ENCODE data around the gene SLC27A2.
"Not testable (repeated sequence)": the region's sequence is repeated elsewhere in the genome, so short reads cannot be mapped to it uniquely, and the experiment has no call there.

The SLC27A2 gene

DNA sequence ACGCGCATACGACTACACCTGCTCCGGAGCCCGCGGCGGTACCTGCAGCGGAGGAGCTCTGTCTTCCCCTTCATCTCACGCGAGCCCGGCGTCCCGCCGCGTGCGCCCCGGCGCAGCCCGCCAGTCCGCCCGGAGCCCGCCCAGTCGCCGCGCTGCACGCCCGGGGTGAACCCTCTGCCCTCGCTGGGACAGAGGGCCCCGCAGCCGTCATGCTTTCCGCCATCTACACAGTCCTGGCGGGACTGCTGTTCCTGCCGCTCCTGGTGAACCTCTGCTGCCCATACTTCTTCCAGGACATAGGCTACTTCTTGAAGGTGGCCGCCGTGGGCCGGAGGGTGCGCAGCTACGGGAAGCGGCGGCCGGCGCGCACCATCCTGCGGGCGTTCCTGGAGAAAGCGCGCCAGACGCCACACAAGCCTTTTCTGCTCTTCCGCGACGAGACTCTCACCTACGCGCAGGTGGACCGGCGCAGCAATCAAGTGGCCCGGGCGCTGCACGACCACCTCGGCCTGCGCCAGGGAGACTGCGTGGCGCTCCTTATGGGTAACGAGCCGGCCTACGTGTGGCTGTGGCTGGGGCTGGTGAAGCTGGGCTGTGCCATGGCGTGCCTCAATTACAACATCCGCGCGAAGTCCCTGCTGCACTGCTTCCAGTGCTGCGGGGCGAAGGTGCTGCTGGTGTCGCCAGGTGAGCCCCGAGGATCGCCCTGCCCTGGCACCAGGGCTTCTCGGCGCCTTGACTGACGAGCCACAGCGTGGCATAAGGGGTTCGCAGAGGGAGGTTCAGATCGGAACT, 420 bp downstream of the SLC27A2 start:
- Histone ChIP-seq H3K27me3 (ENCODE audit: insufficient read depth, low read length) (peaks cover 46% of the 10 kb centered on the region), H3K36me3 (ENCODE audit: insufficient read depth, low read length) (no peaks in the 10 kb centered on the region), H3K4me1 (ENCODE audit: insufficient read depth, low read length) (0 out of 2 replicates have a peak, but pooled peaks cover 4% of the 10 kb centered on the region), H3K9ac (ENCODE audit: low read depth, low read length) (peak overlapping the region; percentile 69), H3K4me3 (ENCODE audit: low read length) (peak overlapping the region; percentile 67), H3K27ac (ENCODE audit: low read depth, low read length) (no peak overlapping the region), H3K9me3 (ENCODE audit: insufficient read depth, low read depth, low read length) (no peaks in the 10 kb centered on the region)
- 2% methylated on average over 80 of the region's 80 CpGs for WGBS

DNA sequence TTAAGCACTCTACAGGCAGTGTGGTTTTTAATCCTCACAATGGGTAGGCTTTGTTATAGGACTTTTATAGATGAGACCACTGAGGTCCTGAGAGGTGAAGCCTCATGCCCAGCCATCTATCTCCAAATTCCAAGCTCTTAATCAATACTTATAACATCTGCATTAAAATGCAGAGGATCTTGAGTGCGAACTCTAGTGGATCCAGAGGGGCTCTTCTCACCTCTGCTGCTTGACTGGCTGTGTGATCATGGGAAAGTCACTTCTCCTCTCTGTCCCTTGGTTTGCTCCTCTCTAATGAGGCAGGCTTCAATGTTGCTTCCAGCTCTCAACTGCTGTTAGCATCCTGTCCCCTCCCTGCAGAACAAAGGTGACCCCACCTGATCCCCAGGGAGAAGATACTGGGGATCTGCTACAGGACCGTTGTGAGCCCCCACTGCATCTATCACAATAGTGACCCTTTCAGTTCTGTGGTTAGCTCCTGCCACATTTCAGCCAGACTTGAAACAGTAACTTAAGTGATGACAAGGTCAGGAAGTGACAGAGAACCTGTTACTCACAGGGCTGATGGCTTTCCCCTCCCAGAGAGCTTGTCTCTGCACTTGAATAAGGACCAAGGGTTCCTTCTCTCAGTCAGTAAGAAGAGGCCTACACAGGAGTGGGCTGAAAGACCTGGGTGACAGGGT, 1.3 kb downstream of the SLC27A2 start:
- H3K9ac ChIP-seq (ENCODE audit: low read depth, low read length) = no peak overlapping the region; the same call in 1 of the 2 replicates
- peak overlapping the region; percentile 67 for H3K4me3 ChIP-seq (ENCODE audit: low read length)

DNA sequence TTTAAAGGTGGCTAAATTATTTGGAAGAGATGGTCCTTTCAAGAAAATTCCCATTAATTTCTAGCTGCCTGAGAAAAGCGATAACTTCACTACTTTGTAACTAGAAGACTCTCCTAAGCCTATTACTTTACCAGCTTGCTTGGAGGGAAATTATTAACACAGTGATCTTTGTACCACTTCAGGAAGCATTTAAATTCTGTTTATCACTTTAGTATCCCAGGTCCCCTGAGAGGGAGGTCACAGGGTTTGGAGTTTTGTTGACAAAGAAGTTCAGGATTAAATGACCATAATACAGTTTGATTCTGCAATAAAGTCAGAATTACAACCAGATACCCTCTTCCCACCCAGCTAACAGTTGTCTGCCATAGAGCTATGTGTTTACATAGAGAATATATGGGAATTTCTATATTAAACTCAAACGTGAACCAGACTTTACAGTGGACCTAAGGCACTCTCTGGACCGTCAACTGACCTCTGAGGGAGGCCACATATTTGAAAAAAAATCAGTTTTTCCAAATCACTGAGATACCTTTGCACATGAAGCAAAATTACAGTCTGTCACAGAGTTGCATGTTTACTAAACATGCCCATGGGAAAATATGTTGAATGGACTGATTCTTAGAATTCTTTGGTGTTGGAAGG, 3.0 kb downstream of the SLC27A2 start:
- Histone ChIP-seq H3K9me3 (ENCODE audit: insufficient read depth, low read depth, low read length) (no peaks in the 10 kb centered on the region), H3K9ac (ENCODE audit: low read depth, low read length) (no peak overlapping the region), H3K36me3 (ENCODE audit: insufficient read depth, low read length) (no peaks in the 10 kb centered on the region), H3K4me1 (ENCODE audit: insufficient read depth, low read length) (peaks cover 8% of the 10 kb centered on the region), H3K4me3 (ENCODE audit: low read length) (no peak overlapping the region), H3K27ac (ENCODE audit: low read depth, low read length) (no peak overlapping the region), H3K27me3 (ENCODE audit: insufficient read depth, low read length) (peaks cover 44% of the 10 kb centered on the region)
- WGBS = 57% methylated on average over 3 of the region's 3 CpGs

More for the DNA sequence above, 1.3 kb downstream of the SLC27A2 start:
- WGBS = 80% methylated on average over 2 of the region's 2 CpGs
- peaks cover 46% of the 10 kb centered on the region for H3K27me3 ChIP-seq (ENCODE audit: insufficient read depth, low read length)
- H3K9me3 ChIP-seq (ENCODE audit: insufficient read depth, low read depth, low read length) = no peaks in the 10 kb centered on the region
- no peaks in the 10 kb centered on the region for H3K36me3 ChIP-seq (ENCODE audit: insufficient read depth, low read length)
- peaks cover 8% of the 10 kb centered on the region for H3K4me1 ChIP-seq (ENCODE audit: insufficient read depth, low read length)
- H3K27ac ChIP-seq (ENCODE audit: low read depth, low read length) = no peak overlapping the region

DNA sequence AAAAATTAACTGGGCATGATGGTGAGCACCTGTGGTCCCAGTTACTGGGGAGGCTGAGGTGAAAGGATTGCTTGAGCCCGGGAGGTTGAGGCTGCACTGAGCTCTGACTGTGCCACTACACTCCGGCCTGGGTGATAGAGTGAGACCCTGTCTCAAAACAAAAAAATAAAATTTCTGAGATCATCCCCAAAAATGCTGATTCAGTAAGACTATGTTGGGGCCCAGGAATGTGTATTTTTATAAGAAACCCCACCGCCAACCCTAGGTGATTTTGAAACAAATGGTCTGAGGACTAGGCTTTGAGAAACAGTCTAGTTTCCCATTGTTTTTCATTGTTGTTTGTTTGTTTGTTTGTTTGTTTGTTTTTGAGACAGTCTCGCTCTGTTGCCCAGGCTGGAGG, 4.1 kb downstream of the SLC27A2 start:
- Histone ChIP-seq H3K27me3 (ENCODE audit: insufficient read depth, low read length) (peaks cover 33% of the 10 kb centered on the region), H3K9me3 (ENCODE audit: insufficient read depth, low read depth, low read length) (no peaks in the 10 kb centered on the region), H3K36me3 (ENCODE audit: insufficient read depth, low read length) (no peaks in the 10 kb centered on the region), H3K4me1 (ENCODE audit: insufficient read depth, low read length) (peaks cover 8% of the 10 kb centered on the region), H3K4me3 (ENCODE audit: low read length) (no peak overlapping the region), H3K27ac (ENCODE audit: low read depth, low read length) (no peak overlapping the region), H3K9ac (ENCODE audit: low read depth, low read length) (no peak overlapping the region)
- 93% methylated on average over 4 of the region's 4 CpGs for WGBS

DNA sequence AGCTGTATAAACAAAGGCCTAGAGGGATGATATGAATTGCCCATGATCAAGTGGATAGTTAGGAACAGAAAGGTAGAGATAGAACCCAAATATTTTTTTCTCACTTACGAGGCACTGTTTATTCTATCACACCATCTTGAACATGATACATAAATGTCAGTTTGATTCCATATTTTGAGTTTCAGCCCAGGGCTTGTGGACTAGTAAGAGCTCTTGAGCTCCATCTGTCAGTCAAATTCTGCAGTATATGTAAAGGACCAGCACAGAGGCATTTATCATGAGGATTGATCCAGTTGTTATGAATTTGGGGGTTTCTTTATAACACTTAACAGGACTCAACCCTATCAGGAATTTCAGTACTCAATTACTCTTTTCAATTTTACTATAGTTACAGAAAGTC, 4.8 kb downstream of the SLC27A2 start:
- peaks cover 26% of the 10 kb centered on the region for H3K27me3 ChIP-seq (ENCODE audit: insufficient read depth, low read length)
- H3K36me3 ChIP-seq (ENCODE audit: insufficient read depth, low read length) = no peaks in the 10 kb centered on the region
- peaks cover 6% of the 10 kb centered on the region for H3K4me1 ChIP-seq (ENCODE audit: insufficient read depth, low read length)
- H3K27ac ChIP-seq (ENCODE audit: low read depth, low read length) = no peak overlapping the region
- no peaks in the 10 kb centered on the region for H3K9me3 ChIP-seq (ENCODE audit: insufficient read depth, low read depth, low read length)
- no peak overlapping the region for H3K4me3 ChIP-seq (ENCODE audit: low read length)
- no peak overlapping the region for H3K9ac ChIP-seq (ENCODE audit: low read depth, low read length)
- WGBS = 83% methylated on average over 1 of the region's 1 CpG

DNA sequence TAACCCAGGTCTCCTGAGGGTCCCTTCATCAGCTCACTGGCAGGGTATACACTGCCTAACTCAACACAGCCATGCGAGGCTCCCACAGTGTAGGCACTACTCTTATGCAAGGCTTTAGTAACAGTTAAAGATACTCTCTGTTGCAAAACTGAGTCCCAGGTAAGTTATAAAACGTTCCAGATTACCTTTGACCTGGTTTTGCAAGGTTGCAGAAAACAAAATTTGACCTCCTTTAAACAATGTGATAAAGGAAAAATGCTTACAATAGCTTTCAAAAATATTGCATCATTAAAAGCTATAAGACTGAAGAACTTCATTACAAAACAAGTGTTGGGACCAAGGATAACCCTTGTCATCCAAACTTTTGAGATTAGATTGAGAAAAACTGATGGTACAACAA, 5.5 kb downstream of the SLC27A2 start:
- Histone ChIP-seq H3K9ac (ENCODE audit: low read depth, low read length) (no peak overlapping the region), H3K9me3 (ENCODE audit: insufficient read depth, low read depth, low read length) (no peaks in the 10 kb centered on the region), H3K27me3 (ENCODE audit: insufficient read depth, low read length) (peaks cover 18% of the 10 kb centered on the region), H3K36me3 (ENCODE audit: insufficient read depth, low read length) (no peaks in the 10 kb centered on the region), H3K27ac (ENCODE audit: low read depth, low read length) (no peak overlapping the region), H3K4me1 (ENCODE audit: insufficient read depth, low read length) (peaks cover 5% of the 10 kb centered on the region), H3K4me3 (ENCODE audit: low read length) (no peak overlapping the region)
- 90% methylated on average over 2 of the region's 2 CpGs for WGBS

DNA sequence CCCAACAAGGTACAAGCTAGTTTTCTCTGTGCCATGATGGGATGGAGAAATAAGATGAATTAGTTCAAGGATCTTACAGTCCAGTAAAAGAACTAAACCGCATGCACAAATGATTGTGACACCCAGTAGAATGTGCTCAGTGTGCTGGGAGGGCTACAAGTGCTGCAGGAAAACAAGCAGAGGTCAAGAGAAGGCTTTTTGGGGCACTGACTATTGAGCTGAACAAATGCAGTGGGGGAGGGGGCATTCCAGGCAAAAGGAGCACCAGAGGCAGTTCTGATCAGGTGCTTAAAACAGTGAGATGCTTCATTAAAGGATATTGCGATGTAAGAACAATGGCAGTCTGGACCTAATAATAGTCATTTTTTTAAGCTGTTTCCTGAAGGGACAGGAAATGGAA, 6.0 kb downstream of the SLC27A2 start:
- Histone ChIP-seq H3K4me1 (ENCODE audit: insufficient read depth, low read length) (peaks cover 5% of the 10 kb centered on the region), H3K27me3 (ENCODE audit: insufficient read depth, low read length) (peaks cover 14% of the 10 kb centered on the region), H3K9ac (ENCODE audit: low read depth, low read length) (no peak overlapping the region), H3K4me3 (ENCODE audit: low read length) (no peak overlapping the region), H3K9me3 (ENCODE audit: insufficient read depth, low read depth, low read length) (no peaks in the 10 kb centered on the region), H3K27ac (ENCODE audit: low read depth, low read length) (no peak overlapping the region), H3K36me3 (ENCODE audit: insufficient read depth, low read length) (no peaks in the 10 kb centered on the region)
- 94% methylated on average over 2 of the region's 2 CpGs for WGBS

DNA sequence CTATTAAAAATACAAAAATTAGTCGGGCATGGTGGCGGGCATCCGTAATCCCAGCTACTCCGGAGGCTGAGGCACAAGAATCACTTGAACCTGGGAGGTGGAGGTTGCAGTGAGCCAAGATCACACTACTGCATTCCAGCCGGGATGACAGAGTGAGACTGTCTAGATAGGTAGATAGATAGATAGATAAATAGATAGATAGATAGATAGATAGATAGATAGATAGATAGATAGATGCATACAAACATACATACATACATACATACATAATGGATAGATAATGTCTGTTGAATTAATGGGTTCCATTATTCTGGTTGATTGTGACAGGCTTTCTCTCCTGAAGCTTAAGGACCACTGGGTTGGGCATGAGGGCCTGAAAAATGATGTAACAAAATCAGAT, 6.8 kb downstream of the SLC27A2 start:
- H3K9me3 ChIP-seq (ENCODE audit: insufficient read depth, low read depth, low read length); H3K36me3 ChIP-seq (ENCODE audit: insufficient read depth, low read length); H3K27me3 ChIP-seq (ENCODE audit: insufficient read depth, low read length); H3K27ac ChIP-seq (ENCODE audit: low read depth, low read length); H3K4me3 ChIP-seq (ENCODE audit: low read length); H3K9ac ChIP-seq (ENCODE audit: low read depth, low read length); H3K4me1 ChIP-seq (ENCODE audit: insufficient read depth, low read length): not testable (repeated sequence)
- 97% methylated on average over 5 of the region's 5 CpGs for WGBS

DNA sequence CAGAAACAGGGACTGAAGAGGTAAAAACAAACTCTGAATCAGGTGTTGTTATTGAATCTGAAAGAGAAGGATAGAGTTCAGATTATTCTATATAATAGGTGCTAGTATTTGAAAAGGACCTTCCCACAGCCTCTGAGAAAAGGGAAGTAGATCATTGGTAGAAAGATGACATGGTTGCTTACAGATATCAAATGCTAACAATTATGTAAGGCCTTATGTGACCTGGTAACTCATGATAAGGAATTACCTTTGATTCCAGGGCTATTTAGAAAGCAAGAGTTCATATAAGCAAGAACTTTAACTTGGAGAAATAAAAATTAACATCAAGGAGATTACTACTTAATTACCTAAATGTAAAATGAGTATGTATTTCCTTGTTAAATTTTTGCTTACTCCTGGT, 7.6 kb downstream of the SLC27A2 start:
- Histone ChIP-seq H3K9ac (ENCODE audit: low read depth, low read length) (no peak overlapping the region), H3K27me3 (ENCODE audit: insufficient read depth, low read length) (no peaks in the 10 kb centered on the region), H3K27ac (ENCODE audit: low read depth, low read length) (no peak overlapping the region), H3K36me3 (ENCODE audit: insufficient read depth, low read length) (no peaks in the 10 kb centered on the region), H3K4me3 (ENCODE audit: low read length) (no peak overlapping the region), H3K9me3 (ENCODE audit: insufficient read depth, low read depth, low read length) (no peaks in the 10 kb centered on the region), H3K4me1 (ENCODE audit: insufficient read depth, low read length) (peaks cover 5% of the 10 kb centered on the region)

DNA sequence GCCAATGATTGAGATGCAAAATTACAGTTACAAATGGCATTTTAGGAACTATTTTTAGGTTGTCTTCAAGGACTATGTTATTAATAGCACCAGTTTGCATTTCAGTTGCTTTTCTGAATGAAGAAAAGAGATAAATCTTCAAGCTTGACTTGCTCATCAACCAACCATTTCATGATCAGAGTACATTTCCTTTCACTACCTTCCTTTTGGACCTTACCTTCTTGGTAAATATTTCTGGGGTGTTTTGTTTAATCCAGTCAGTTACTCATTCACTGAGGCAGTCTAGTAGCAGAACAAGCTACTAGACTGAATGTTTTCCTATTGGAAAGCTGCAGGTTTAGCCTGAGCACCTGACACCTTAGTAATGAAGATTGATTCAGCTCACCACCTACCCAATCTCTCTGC, 8.2 kb downstream of the SLC27A2 start:
- peaks cover 5% of the 10 kb centered on the region for H3K4me1 ChIP-seq (ENCODE audit: insufficient read depth, low read length)
- H3K27me3 ChIP-seq (ENCODE audit: insufficient read depth, low read length) = no peaks in the 10 kb centered on the region
- H3K4me3 ChIP-seq (ENCODE audit: low read length) = no peak overlapping the region
- H3K27ac ChIP-seq (ENCODE audit: low read depth, low read length) = no peak overlapping the region
- no peak overlapping the region for H3K9ac ChIP-seq (ENCODE audit: low read depth, low read length)
- H3K9me3 ChIP-seq (ENCODE audit: insufficient read depth, low read depth, low read length) = no peaks in the 10 kb centered on the region
- no peaks in the 10 kb centered on the region for H3K36me3 ChIP-seq (ENCODE audit: insufficient read depth, low read length)

DNA sequence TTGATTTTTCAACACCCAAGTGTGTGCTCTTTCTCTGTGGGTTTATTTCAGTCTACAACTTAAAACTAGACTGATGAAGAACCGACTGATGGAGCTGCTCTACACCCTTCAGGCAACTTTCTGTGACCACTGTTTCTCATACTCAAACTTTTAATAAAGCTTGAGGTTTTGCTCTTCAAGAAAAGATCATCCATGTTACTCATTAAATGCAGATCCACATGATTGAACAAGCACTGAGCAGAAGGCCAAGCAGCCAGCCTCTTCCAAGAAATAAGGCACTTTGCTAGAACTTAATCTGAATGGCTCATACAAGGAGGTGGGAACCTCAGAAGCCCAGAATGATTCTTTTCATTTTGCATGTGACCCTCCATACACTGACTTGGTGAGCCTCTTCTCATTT, 8.7 kb downstream of the SLC27A2 start:
- 92% methylated on average over 1 of the region's 1 CpG for WGBS
- Histone ChIP-seq H3K9me3 (ENCODE audit: insufficient read depth, low read depth, low read length) (no peaks in the 10 kb centered on the region), H3K36me3 (ENCODE audit: insufficient read depth, low read length) (no peaks in the 10 kb centered on the region), H3K4me3 (ENCODE audit: low read length) (no peak overlapping the region), H3K27me3 (ENCODE audit: insufficient read depth, low read length) (no peaks in the 10 kb centered on the region), H3K4me1 (ENCODE audit: insufficient read depth, low read length) (peaks cover 5% of the 10 kb centered on the region), H3K9ac (ENCODE audit: low read depth, low read length) (no peak overlapping the region), H3K27ac (ENCODE audit: low read depth, low read length) (no peak overlapping the region)
